K562 (cell line): Measurements from ENCODE around the gene TBC1D10A. TPM values are rescaled to one million over a fixed set of nuclear protein-coding genes. Genes with fewer than 3 reads are reported as not detected.

Experiments
- CBFA2T3 ChIP-seq: fragments of 450-650 bp; IDR thresholded peaks from 2 replicates; pipeline ENCODE4 v1.6.1; 2017
- CCAR2 ChIP-seq: fragments of 200-400 bp; formaldehyde crosslinking; IDR thresholded peaks from 2 replicates; pipeline ENCODE4 v1.6.1; 2017; ENCODE audit warnings: mild to moderate bottlenecking, low read depth, low read length
- CLOCK ChIP-seq: fragments of 250-450 bp; sonication (Bioruptor Pico); IDR thresholded peaks from 2 replicates; pipeline ENCODE4 v1.4.0; 2020; ENCODE audit warnings: mild to moderate bottlenecking, moderate library complexity, borderline replicate concordance
- CREB3L1 ChIP-seq: fragments of 450-650 bp; IDR thresholded peaks from 2 replicates; pipeline ENCODE4 v1.6.1; 2014; ENCODE audit warnings: low read depth, mild to moderate bottlenecking, moderate library complexity, borderline replicate concordance
- GTF2F1 ChIP-seq: IDR thresholded peaks from 2 replicates; pipeline ENCODE4 v1.6.1; 2011; ENCODE audit warnings: low read depth, low read length, improper control_type of control experiment
- HNRNPK ChIP-seq: fragments of 200-400 bp; formaldehyde crosslinking; IDR thresholded peaks from one replicate; pipeline ENCODE4 v1.6.1; 2018; ENCODE audit warnings: mild to moderate bottlenecking, low read depth, low read length; ENCODE audit not compliant: poor library complexity, severe bottlenecking
- NFIC ChIP-seq: fragments of 450-650 bp; IDR thresholded peaks from 2 replicates; pipeline ENCODE4 v1.6.1; 2017; ENCODE audit warnings: mild to moderate bottlenecking, inconsistent platforms
- NFXL1 ChIP-seq: fragments of 450-650 bp; formaldehyde crosslinking; IDR thresholded peaks from 2 replicates; pipeline ENCODE4 v1.4.0; 2021; ENCODE audit warnings: mild to moderate bottlenecking
- NR1H2 ChIP-seq: sonication (generic); formaldehyde crosslinking; IDR thresholded peaks from 2 replicates; pipeline ENCODE4 v1.4.0; 2020; ENCODE audit warnings: mild to moderate bottlenecking, missing genetic modification reagents
- NRF1 ChIP-seq, 2 experiments: fragments of 450-650 bp; IDR thresholded peaks in 1 of 2; conservative IDR thresholded peaks in 1 of 2; 2 replicates each; pipeline ENCODE4 v1.6.1; 2014; ENCODE audit warnings: mild to moderate bottlenecking in 2 of 2
- RCOR1 ChIP-seq, 2 experiments: IDR thresholded peaks; 2 replicates each; pipeline ENCODE4 v1.6.1; 2012; ENCODE audit warnings: low read depth in 2 of 2, low read length in 2 of 2, borderline replicate concordance in 1 of 2, improper control_type of control experiment in 1 of 2
- SMAD3 ChIP-seq: fragments of 450-650 bp; formaldehyde crosslinking; conservative IDR thresholded peaks from 2 replicates; pipeline ENCODE4 v1.4.0; 2020; ENCODE audit warnings: mild to moderate bottlenecking
- SP2 ChIP-seq: IDR thresholded peaks from 2 replicates; pipeline ENCODE4 v1.6.1; 2011; ENCODE audit warnings: mild to moderate bottlenecking, low read depth, low read length, moderate library complexity; ENCODE audit not compliant: poor library complexity, severe bottlenecking; ENCODE audit errors: extremely low read depth
- TAL1 ChIP-seq: fragments of 450-650 bp; IDR thresholded peaks from 2 replicates; pipeline ENCODE4 v1.6.1; 2016; ENCODE audit warnings: mild to moderate bottlenecking
- TCF3 ChIP-seq: sonication (generic); formaldehyde crosslinking; IDR thresholded peaks from 2 replicates; pipeline ENCODE4 v1.4.0; 2020; ENCODE audit warnings: mild to moderate bottlenecking, missing genetic modification reagents
- TEAD1 ChIP-seq, 2 experiments: fragments of 450-650 bp in 1 of 2; sonication (generic) in 1 of 2; formaldehyde crosslinking; IDR thresholded peaks; 2 replicates each; pipeline versions ENCODE4 v1.4.0 to v1.8.0; 2020 to 2022; ENCODE audit warnings: mild to moderate bottlenecking in 2 of 2, missing genetic modification reagents in 1 of 2
- ZNF133 ChIP-seq: fragments of 250-450 bp; sonication (Bioruptor Pico); IDR thresholded peaks from 2 replicates; pipeline ENCODE4 v1.4.0; 2020; ENCODE audit warnings: mild to moderate bottlenecking
- ZNF146 ChIP-seq: IDR thresholded peaks from one replicate; pipeline ENCODE4 v1.6.1; 2018; ENCODE audit warnings: missing compliant biosample characterization; ENCODE audit not compliant: unreplicated experiment
- ZNF263 ChIP-seq: sonication (generic); formaldehyde crosslinking; IDR thresholded peaks from 2 replicates; pipeline ENCODE4 v1.8.0; 2022; ENCODE audit warnings: mild to moderate bottlenecking, missing genetic modification reagents, borderline replicate concordance
- ZNF431 ChIP-seq: sonication (generic); formaldehyde crosslinking; IDR thresholded peaks from 2 replicates; pipeline ENCODE4 v1.8.0; 2022; ENCODE audit warnings: mild to moderate bottlenecking, missing genetic modification reagents
- ZNF586 ChIP-seq: fragments of 450-650 bp; formaldehyde crosslinking; conservative IDR thresholded peaks from 2 replicates; pipeline ENCODE4 v1.4.0; 2020; ENCODE audit warnings: mild to moderate bottlenecking, moderate library complexity
- ZNF699 ChIP-seq: fragments of 250-450 bp; sonication (Bioruptor Pico); IDR thresholded peaks from 2 replicates; pipeline ENCODE4 v1.8.0; 2021; ENCODE audit warnings: mild to moderate bottlenecking, moderate library complexity; ENCODE audit not compliant: insufficient replicate concordance
- ZSCAN29 ChIP-seq: fragments of 450-650 bp; IDR thresholded peaks from 2 replicates; pipeline ENCODE4 v1.6.1; 2017
- polyA plus RNA-seq, 8 experiments: library from polyadenylated mRNA; depleted of rRNA in 4 of 8; stranded (reverse) in 5 of 8; unstranded in 3 of 8; fragments of >200 nt; fragmentation: Nextera tagmentation in 2 of 8; fragmentation: Illumina TruSeq in 1 of 8; extraction: Ambion mirVana in 2 of 8; extraction: Trizol in 1 of 8; gene quantifications; 2 replicates each; pipeline versions ENCODE4 v1.2.1 to v1.2.3, GENCODE V29; 2011 to 2014; ENCODE audit warnings: inconsistent platforms in 1 of 8, missing spikeins in 1 of 8
- total RNA-seq, 7 experiments: library from RNA; depleted of rRNA in 6 of 7; stranded (reverse); fragments of >200 nt in 6 of 7; fragmentation: Illumina TruSeq in 2 of 7; extraction: Trizol in 2 of 7; gene quantifications; 2 replicates each; pipeline versions ENCODE4 v1.2.1 to v1.2.3, GENCODE V29; 2011 to 2021; ENCODE audit warnings: low replicate concordance in 1 of 7
- TF ChIP-seq, protein P1 (sequence below), 2 experiments: fragments of 250-450 bp in 1 of 2; fragments of 450-650 bp in 1 of 2; sonication (Bioruptor Pico) in 1 of 2; IDR thresholded peaks; 2 replicates each; pipeline versions ENCODE4 v1.6.1 to v1.8.0; 2016 to 2021; ENCODE audit warnings: mild to moderate bottlenecking in 2 of 2, moderate library complexity in 2 of 2, missing compliant biosample characterization in 1 of 2, missing genetic modification characterization in 1 of 2
- TF ChIP-seq, protein P2 (sequence below): fragments of 450-650 bp; formaldehyde crosslinking; conservative IDR thresholded peaks from 2 replicates; pipeline ENCODE4 v1.4.0; 2022; ENCODE audit warnings: mild to moderate bottlenecking, missing genetic modification characterization

Gene TBC1D10A
- total and polyA plus RNA-seq, 9 of the 15 experiments (the other 6 are each of a cell fraction or from before 2014, with no cell fraction given) = 0.13 to 10.4 (median 4.6) TPM

GRCh38 chr22:30284172-30284571 is 42.6 kb downstream of the TBC1D10A start (continued):
- no peak for TF ChIP-seq CLOCK
- no peak for TF ChIP-seq HNRNPK
- TF ChIP-seq NFXL1 (CRISPR knock-in tag) = no peak
- no peak for TF ChIP-seq SP2
- TF ChIP-seq RCOR1 (IDR thresholded peaks at IDR 0.05; ENCODE audit: borderline replicate concordance in 1 of 2, low read depth in 2 of 2, low read length in 2 of 2) = no peak
- no peak for TF ChIP-seq ZNF699 (CRISPR knock-in tag)
- no peak for TF ChIP-seq ZNF586 (CRISPR knock-in tag)
- no peak for TF ChIP-seq NR1H2 (CRISPR knock-in tag)
- TF ChIP-seq ZNF146 (CRISPR knock-in tag) = no peak
- no peak for TF ChIP-seq ZNF431 (CRISPR knock-in tag)
- no peak for TF ChIP-seq CCAR2
- no peak for TF ChIP-seq SMAD3
- no peak for TF ChIP-seq ZSCAN29
- TF ChIP-seq CBFA2T3 = peak; percentile 42
- TF ChIP-seq ZNF133 (CRISPR knock-in tag) = no peak
- TF ChIP-seq, protein P1, sequence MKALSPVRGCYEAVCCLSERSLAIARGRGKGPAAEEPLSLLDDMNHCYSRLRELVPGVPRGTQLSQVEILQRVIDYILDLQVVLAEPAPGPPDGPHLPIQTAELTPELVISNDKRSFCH (CRISPR knock-in tag; IDR thresholded peaks at IDR 0.05) = no peak
- TF ChIP-seq, protein P1 (tag; IDR thresholded peaks at IDR 0.05) = no peak
- peak; percentile 9; the same call in 1 of the 2 replicates for TF ChIP-seq TAL1
- TF ChIP-seq TCF3 (CRISPR knock-in tag) = peak; percentile 52
- TF ChIP-seq GTF2F1 = no peak
- TF ChIP-seq CREB3L1 = no peak
- no peak for TF ChIP-seq ZNF263
- TF ChIP-seq NFIC = peak; percentile 54
- TF ChIP-seq TEAD1 (CRISPR knock-in tag; IDR thresholded peaks at IDR 0.05) = no peak
- peak in 1 of 2 experiments; percentile 31; a peak in 1 of 4 replicates for TF ChIP-seq NRF1 (conservative IDR thresholded peaks at IDR 0.05 in 1 of 2, IDR thresholded peaks at IDR 0.05 in 1 of 2)
- TF ChIP-seq, protein P2, sequence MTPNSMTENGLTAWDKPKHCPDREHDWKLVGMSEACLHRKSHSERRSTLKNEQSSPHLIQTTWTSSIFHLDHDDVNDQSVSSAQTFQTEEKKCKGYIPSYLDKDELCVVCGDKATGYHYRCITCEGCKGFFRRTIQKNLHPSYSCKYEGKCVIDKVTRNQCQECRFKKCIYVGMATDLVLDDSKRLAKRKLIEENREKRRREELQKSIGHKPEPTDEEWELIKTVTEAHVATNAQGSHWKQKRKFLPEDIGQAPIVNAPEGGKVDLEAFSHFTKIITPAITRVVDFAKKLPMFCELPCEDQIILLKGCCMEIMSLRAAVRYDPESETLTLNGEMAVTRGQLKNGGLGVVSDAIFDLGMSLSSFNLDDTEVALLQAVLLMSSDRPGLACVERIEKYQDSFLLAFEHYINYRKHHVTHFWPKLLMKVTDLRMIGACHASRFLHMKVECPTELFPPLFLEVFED (CRISPR knock-in tag) = no peak
